Erythroblast (primary cell): ENCODE data around the gene EHBP1L1.

Experiments used
- GATA1 ChIP-seq: IDR thresholded peaks from 2 replicates; pipeline ENCODE4 v1.6.1; 2011; ENCODE audit warnings: low read depth, mild to moderate bottlenecking, control low read depth, low read length, moderate library complexity
- POLR2A ChIP-seq: IDR thresholded peaks from 2 replicates; pipeline ENCODE4 v1.6.1; 2011; ENCODE audit warnings: mild to moderate bottlenecking, low read length

GRCh38 chr11:65569164-65569972, 6.5 kb upstream of the EHBP1L1 start:
- TF ChIP-seq POLR2A (no peak), GATA1 (no peak)
